NOMO-1 (cell line): ENCODE measurements around the gene EPHA4.
A peak's percentile ranks its signal among the peaks of the same experiment; 100 is the strongest.

Experiments used
- DNase-seq, 2 experiments: peaks; one replicate each; lab custom pipeline; 2025; ENCODE audit not compliant: unreplicated experiment in 2 of 2; lab: John Stamatoyannopoulos, UW

The EPHA4 gene

GRCh38 chr2:221572219-221572820 lies at the start of gene EPHA4:
Gene EPHA4 (minus strand): TSS chr2:221572304. CDS start chr2:221572248, 56 bp downstream.
- DNase-seq: peak in 1 of 2 experiments; percentile 14

- DNase-seq: no peak
Measured at GRCh38 chr2:221618007-221618406, 45.9 kb upstream of the EPHA4 start.

- DNase-seq: no peak
Measured at GRCh38 chr2:221616561-221616960, 44.5 kb upstream of the EPHA4 start.

- no peak for DNase-seq
Measured at GRCh38 chr2:221614274-221614673, 42.2 kb upstream of the EPHA4 start.

GRCh38 chr2:221612800-221613199 lies 40.7 kb upstream of the EPHA4 start:
- DNase-seq: no peak

GRCh38 chr2:221612161-221612560 lies 40.1 kb upstream of the EPHA4 start:
- DNase-seq: no peak

GRCh38 chr2:221610675-221611074 lies 38.6 kb upstream of the EPHA4 start:
- DNase-seq: no peak

GRCh38 chr2:221610255-221610654 lies 38.2 kb upstream of the EPHA4 start:
- DNase-seq: no peak

- no peak for DNase-seq
Measured at GRCh38 chr2:221608442-221608841, 36.3 kb upstream of the EPHA4 start.

- DNase-seq: no peak
Measured at GRCh38 chr2:221606424-221606823, 34.3 kb upstream of the EPHA4 start.

- DNase-seq: no peak
Measured at GRCh38 chr2:221605751-221606240, 33.7 kb upstream of the EPHA4 start.

GRCh38 chr2:221602938-221603337 lies 30.8 kb upstream of the EPHA4 start:
- no peak for DNase-seq

- no peak for DNase-seq
Measured at GRCh38 chr2:221601376-221601775, 29.3 kb upstream of the EPHA4 start.

GRCh38 chr2:221600388-221600787 lies 28.3 kb upstream of the EPHA4 start:
- DNase-seq: no peak

GRCh38 chr2:221596192-221596591 lies 24.1 kb upstream of the EPHA4 start:
- no peak for DNase-seq

- DNase-seq: no peak
Measured at GRCh38 chr2:221590861-221591365, 18.8 kb upstream of the EPHA4 start.

GRCh38 chr2:221589696-221590095 lies 17.6 kb upstream of the EPHA4 start:
- no peak for DNase-seq

GRCh38 chr2:221588306-221588985 lies 16.3 kb upstream of the EPHA4 start:
- DNase-seq: no peak

GRCh38 chr2:221581986-221582385 lies 9.9 kb upstream of the EPHA4 start:
- DNase-seq: no peak

GRCh38 chr2:221574231-221574570 lies 2.1 kb upstream of the EPHA4 start:
- DNase-seq: no peak

- DNase-seq: peak; percentile 17 to 51
Measured at GRCh38 chr2:221573430-221574230, 1.5 kb upstream of the EPHA4 start.
